BE2C (cell line): Measurements from ENCODE around the gene PRSS22. TPM values are rescaled to one million over a fixed set of nuclear protein-coding genes. Genes with fewer than 3 reads are reported as not detected.
"Not testable (repeated sequence)": the region's sequence is repeated elsewhere in the genome, so short reads cannot be mapped to it uniquely, and the experiment has no call there.

Experiments
- DNase-seq: peaks from one replicate; pipeline ENCODE4 v3.0.0-alpha.2; 2020
- H3K27me3 ChIP-seq: fragments of 250-450 bp; sonication (Bioruptor Pico); 2 replicates; pipeline ENCODE4 v1.5.1; 2020; ENCODE audit warnings: mild to moderate bottlenecking
- H3K36me3 ChIP-seq: fragments of 250-450 bp; sonication (Bioruptor Pico); 2 replicates; pipeline ENCODE4 v1.5.1; 2020; ENCODE audit warnings: mild to moderate bottlenecking
- H3K4me1 ChIP-seq: fragments of 250-450 bp; sonication (Bioruptor Pico); 2 replicates; pipeline ENCODE4 v1.5.1; 2020
- H3K4me3 ChIP-seq: 2 replicates; pipeline ENCODE4 v1.5.1; 2011; ENCODE audit warnings: low read depth, low read length
- H3K9me3 ChIP-seq: fragments of 250-450 bp; sonication (Bioruptor Pico); 2 replicates; pipeline ENCODE4 v1.5.1; 2020
- CTCF ChIP-seq: IDR thresholded peaks from 2 replicates; pipeline ENCODE4 v1.5.1; 2012; ENCODE audit warnings: mild to moderate bottlenecking, low read depth, low read length
- polyA plus RNA-seq: library from polyadenylated mRNA; unstranded; fragments of >200 nt; gene quantifications from one replicate; pipeline ENCODE4 v1.2.1, GENCODE V29; 2012; ENCODE audit warnings: low read depth, missing spikeins; ENCODE audit not compliant: insufficient read length, insufficient read depth

Gene PRSS22, protein sequence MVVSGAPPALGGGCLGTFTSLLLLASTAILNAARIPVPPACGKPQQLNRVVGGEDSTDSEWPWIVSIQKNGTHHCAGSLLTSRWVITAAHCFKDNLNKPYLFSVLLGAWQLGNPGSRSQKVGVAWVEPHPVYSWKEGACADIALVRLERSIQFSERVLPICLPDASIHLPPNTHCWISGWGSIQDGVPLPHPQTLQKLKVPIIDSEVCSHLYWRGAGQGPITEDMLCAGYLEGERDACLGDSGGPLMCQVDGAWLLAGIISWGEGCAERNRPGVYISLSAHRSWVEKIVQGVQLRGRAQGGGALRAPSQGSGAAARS
- polyA plus RNA-seq = not detected

GRCh38 chr16:2857451-2858244 is at the start of gene PRSS22:
Gene PRSS22 (minus strand): TSS chr16:2858170. CDS start chr16:2858104, 66 bp downstream.
- no peak for DNase-seq

DNA sequence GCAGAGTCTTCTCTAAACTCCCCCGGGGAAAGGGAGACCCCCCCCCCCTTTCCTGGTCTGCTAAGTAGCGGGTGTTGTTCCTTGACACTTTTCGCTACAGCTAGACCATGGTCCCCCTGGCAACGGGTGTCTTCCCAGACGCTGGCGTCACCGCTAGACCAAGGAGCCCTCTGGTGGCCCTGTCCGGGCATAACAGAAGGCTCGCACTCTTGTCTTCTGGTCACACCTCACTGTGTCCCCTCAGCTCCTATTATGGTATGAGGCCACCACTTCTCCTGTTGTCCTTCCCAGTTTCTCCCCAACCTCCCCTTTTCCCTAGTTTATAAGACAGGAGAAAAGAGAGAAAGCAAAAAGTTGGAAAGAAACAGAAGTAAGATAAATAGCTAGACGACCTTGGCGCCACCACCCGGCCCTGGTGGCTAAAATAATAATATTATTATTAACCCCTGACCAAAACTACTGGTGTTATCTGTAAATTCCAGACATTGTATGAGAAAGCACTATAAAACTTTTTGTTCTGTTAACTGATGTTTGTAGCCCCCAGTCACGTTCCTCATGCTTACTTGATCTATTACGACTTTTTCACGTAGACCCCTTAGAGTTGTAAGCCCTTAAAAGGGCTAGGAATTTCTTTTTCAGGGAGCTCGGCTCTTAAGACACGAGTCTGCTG is 49.2 kb upstream of the PRSS22 start:
- H3K4me3 ChIP-seq = peak overlapping the region; percentile 20; the same call in 1 of the 2 replicates
- TF ChIP-seq CTCF = peak; percentile 47
- H3K9me3 ChIP-seq, H3K4me1 ChIP-seq, H3K27me3 ChIP-seq, H3K36me3 ChIP-seq: not testable (repeated sequence)
- peak; percentile 60 for DNase-seq

More at GRCh38 chr16:2857451-2858244, at the start of gene PRSS22:
- Histone ChIP-seq H3K4me1 (no peaks in the 10 kb centered on the region), H3K4me3 (no peak within 1 kb of the TSS), H3K9me3 (no peaks in the 10 kb centered on the region), H3K36me3 (no peaks in the 10 kb centered on the region), H3K27me3 (peaks cover 47% of the 10 kb centered on the region)
- TF ChIP-seq CTCF = no peak

GRCh38 chr16:2905988-2906387 is 48.0 kb upstream of the PRSS22 start:
- no peaks in the 10 kb centered on the region for H3K27me3 ChIP-seq
- H3K4me3 ChIP-seq = peak overlapping the region; percentile 43
- no peak for DNase-seq
- peaks cover 5% of the 10 kb centered on the region for H3K4me1 ChIP-seq
- H3K36me3 ChIP-seq = no peaks in the 10 kb centered on the region
- no peaks in the 10 kb centered on the region for H3K9me3 ChIP-seq
- no peak for TF ChIP-seq CTCF

DNA sequence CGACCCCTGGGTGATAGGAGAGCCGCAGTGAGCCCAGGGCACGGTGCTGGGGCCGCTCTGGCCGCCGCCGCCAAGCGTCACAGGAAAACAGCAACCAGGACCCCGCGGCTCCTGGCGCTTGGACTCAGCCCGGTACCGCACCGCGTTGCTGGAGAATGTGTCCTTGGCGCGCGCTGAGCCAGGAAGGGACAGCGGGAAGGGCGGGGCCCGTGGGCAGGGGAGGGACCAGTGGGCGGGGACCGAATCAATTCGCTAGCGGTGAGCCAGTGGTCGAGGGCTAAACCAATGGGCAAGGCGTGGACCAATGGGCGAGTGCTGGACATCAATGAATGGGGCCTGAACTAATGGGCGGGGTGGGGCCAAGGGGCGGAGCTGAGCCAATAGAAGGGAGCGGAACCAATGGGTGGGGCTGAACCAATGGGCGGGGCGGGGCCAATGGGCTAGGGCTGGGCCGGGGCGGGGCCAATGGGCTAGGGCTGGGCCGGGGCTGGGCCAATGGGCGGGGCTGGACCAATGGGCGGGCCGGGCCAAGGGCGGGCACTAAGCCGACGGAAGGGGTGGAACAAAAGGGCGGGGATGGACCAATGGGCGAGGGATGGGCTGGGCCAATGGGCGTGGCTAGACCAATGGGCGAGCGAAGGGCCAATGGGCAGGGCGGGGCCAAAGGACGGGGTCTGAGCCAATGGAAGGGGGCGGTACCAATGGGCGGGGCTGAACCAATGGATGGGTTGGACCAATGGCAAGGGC is 47.4 kb upstream of the PRSS22 start:
- TF ChIP-seq CTCF = no peak
- Histone ChIP-seq H3K36me3 (no peaks in the 10 kb centered on the region), H3K4me1 (peaks cover 5% of the 10 kb centered on the region), H3K9me3 (no peaks in the 10 kb centered on the region), H3K27me3 (no peaks in the 10 kb centered on the region), H3K4me3 (peak overlapping the region; percentile 83)
- peak; percentile 100 for DNase-seq

DNA sequence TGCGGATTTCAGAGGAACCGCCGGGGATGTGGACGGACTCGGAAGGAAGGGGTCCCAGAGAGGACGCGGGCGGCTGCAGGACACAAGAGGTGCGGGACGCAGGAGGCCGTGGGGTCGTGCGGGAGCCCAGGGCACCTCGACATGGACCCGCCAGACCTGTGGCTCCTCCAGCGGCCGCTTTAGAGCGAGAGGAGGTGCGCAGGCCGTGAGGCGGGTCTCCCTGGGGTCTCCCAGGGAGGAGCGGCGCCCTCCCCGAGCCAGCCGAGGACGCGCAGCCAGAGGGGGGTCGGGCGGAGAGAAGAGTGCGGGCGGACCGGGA is 46.9 kb upstream of the PRSS22 start:
- Histone ChIP-seq H3K4me1 (peaks cover 5% of the 10 kb centered on the region), H3K9me3 (no peaks in the 10 kb centered on the region), H3K27me3 (no peaks in the 10 kb centered on the region), H3K36me3 (no peaks in the 10 kb centered on the region), H3K4me3 (peak overlapping the region; percentile 83)
- no peak for TF ChIP-seq CTCF
- no peak for DNase-seq
